HEK293 (cell line): ENCODE results near the gene XRCC6.

Source experiments
- HOXD13 ChIP-seq: sonication (generic); formaldehyde crosslinking; IDR thresholded peaks from 2 replicates; pipeline ENCODE4 v1.8.0; 2022; ENCODE audit warnings: missing genetic modification reagents, borderline replicate concordance
- KLF10 ChIP-seq: fragments of 450-650 bp; IDR thresholded peaks from 2 replicates; pipeline ENCODE4 v1.5.1; 2018; ENCODE audit warnings: missing biosample characterization, mild to moderate bottlenecking, missing genetic modification characterization
- SP7 ChIP-seq: fragments of 450-650 bp; formaldehyde crosslinking; IDR thresholded peaks from 2 replicates; pipeline ENCODE4 v1.5.1; 2016; ENCODE audit warnings: missing biosample characterization, missing genetic modification characterization
- ZBTB48 ChIP-seq: fragments of 450-650 bp; formaldehyde crosslinking; IDR thresholded peaks from 2 replicates; pipeline ENCODE4 v1.5.1; 2016; ENCODE audit warnings: missing biosample characterization, missing genetic modification characterization
- ZNF133 ChIP-seq: fragments of 450-650 bp; formaldehyde crosslinking; IDR thresholded peaks from 2 replicates; pipeline ENCODE4 v1.5.1; 2016; ENCODE audit warnings: missing biosample characterization, missing genetic modification characterization
- ZNF184 ChIP-seq: fragments of 450-650 bp; IDR thresholded peaks from 2 replicates; pipeline ENCODE4 v1.5.1; 2018; ENCODE audit warnings: missing biosample characterization, mild to moderate bottlenecking, missing genetic modification characterization
- ZNF2 ChIP-seq: fragments of 450-650 bp; formaldehyde crosslinking; IDR thresholded peaks from 2 replicates; pipeline ENCODE4 v1.5.1; 2016; ENCODE audit warnings: missing biosample characterization, missing genetic modification characterization
- ZNF221 ChIP-seq: fragments of 450-650 bp; formaldehyde crosslinking; IDR thresholded peaks from 2 replicates; pipeline ENCODE4 v1.5.1; 2017; ENCODE audit warnings: missing biosample characterization, missing genetic modification characterization, borderline replicate concordance
- ZNF292 ChIP-seq: fragments of 450-650 bp; formaldehyde crosslinking; IDR thresholded peaks from 2 replicates; pipeline ENCODE4 v1.5.1; 2016; ENCODE audit warnings: low read depth, missing biosample characterization, missing genetic modification characterization, borderline replicate concordance
- ZNF311 ChIP-seq: fragments of 450-650 bp; formaldehyde crosslinking; IDR thresholded peaks from 2 replicates; pipeline ENCODE4 v1.5.1; 2017; ENCODE audit warnings: missing biosample characterization, missing genetic modification characterization, borderline replicate concordance
- ZNF426 ChIP-seq: fragments of 450-650 bp; formaldehyde crosslinking; IDR thresholded peaks from 2 replicates; pipeline ENCODE4 v1.5.1; 2017; ENCODE audit warnings: missing biosample characterization, missing genetic modification characterization, mild to moderate bottlenecking, inconsistent platforms, moderate library complexity
- ZNF529 ChIP-seq: fragments of 450-650 bp; formaldehyde crosslinking; IDR thresholded peaks from 2 replicates; pipeline ENCODE4 v1.5.1; 2017; ENCODE audit warnings: missing genetic modification characterization, missing biosample characterization; ENCODE audit not compliant: insufficient replicate concordance
- ZNF561 ChIP-seq: fragments of 450-650 bp; IDR thresholded peaks from 2 replicates; pipeline ENCODE4 v1.5.1; 2018; ENCODE audit warnings: missing biosample characterization, missing genetic modification characterization, borderline replicate concordance
- ZNF621 ChIP-seq: fragments of 450-650 bp; formaldehyde crosslinking; IDR thresholded peaks from 2 replicates; pipeline ENCODE4 v1.5.1; 2017; ENCODE audit warnings: missing biosample characterization, missing genetic modification characterization
- ZNF626 ChIP-seq: fragments of 450-650 bp; sonication (Bioruptor Pico); formaldehyde crosslinking; IDR thresholded peaks from 2 replicates; pipeline ENCODE4 v1.5.1; 2018; ENCODE audit warnings: missing biosample characterization, missing genetic modification characterization, inconsistent platforms
- ZNF791 ChIP-seq: fragments of 450-650 bp; formaldehyde crosslinking; IDR thresholded peaks from 2 replicates; pipeline ENCODE4 v1.5.1; 2016; ENCODE audit warnings: missing biosample characterization, missing genetic modification characterization
- TF ChIP-seq, protein P1 (sequence below): sonication (generic); formaldehyde crosslinking; IDR thresholded peaks from 2 replicates; pipeline ENCODE4 v1.8.1; 2022; ENCODE audit warnings: mild to moderate bottlenecking, moderate library complexity, missing genetic modification reagents
- TF ChIP-seq, protein P2 (sequence below): fragments of 450-650 bp; formaldehyde crosslinking; conservative IDR thresholded peaks from 2 replicates; pipeline ENCODE4 v1.5.1; 2016; ENCODE audit warnings: low read depth, missing biosample characterization, missing genetic modification characterization
- TF ChIP-seq, protein P3 (sequence below): fragments of 450-650 bp; formaldehyde crosslinking; IDR thresholded peaks from 2 replicates; pipeline ENCODE4 v1.5.0; 2017; ENCODE audit warnings: missing biosample characterization, missing genetic modification characterization, borderline replicate concordance
- TF ChIP-seq, protein P4 (sequence below): fragments of 450-650 bp; IDR thresholded peaks from 2 replicates; pipeline ENCODE4 v1.5.1; 2018; ENCODE audit warnings: missing biosample characterization, mild to moderate bottlenecking, missing genetic modification characterization

Gene XRCC6

DNA sequence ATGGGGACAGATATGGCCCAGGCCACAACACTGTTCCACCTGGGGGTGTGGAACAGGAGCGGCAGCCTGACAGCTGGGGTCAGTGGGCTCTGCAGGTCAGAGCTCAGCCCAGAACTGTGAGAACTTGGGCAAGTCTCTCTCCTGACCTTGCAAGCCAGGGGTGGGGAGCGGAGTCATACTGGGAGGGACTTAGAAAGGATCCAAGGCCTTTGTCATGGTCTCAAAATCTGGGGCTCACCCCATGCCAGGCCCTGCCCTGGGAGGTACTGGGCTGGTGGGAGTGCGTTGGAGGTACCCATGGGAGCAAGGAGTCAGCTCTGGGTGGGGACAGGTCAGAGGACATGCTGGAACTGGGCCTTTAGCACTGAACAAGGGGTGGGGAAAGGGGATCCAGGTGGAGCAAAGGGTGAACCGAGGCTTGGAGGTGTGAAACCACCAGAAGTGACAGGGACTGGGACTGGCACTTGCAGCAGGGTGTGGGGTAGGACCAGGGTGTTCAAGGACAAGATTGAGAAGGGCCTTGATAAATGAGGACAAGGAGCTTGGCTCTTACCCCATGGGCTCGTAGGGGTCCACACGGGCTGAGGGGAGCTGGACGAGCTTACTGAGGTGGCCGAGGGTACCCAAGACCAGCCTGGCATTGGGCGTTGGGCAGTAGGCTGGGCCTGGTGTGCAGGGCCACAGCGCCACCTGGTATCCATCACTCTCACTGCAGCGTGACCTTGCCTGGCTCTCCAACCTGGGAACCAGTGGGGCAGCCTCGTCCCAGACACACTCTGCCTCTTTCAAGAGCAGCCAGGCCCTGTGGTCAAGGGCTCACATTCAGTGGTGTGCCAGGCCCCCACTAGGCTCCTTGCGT is 24.1 kb upstream of the XRCC6 start (continued):
- TF ChIP-seq SP7 (tag by site-specific recombination) (0 out of 2 replicates have a peak, but pooled peaks have one; percentile 29), HOXD13 (CRISPR knock-in tag) (no peak), ZNF529 (tag by site-specific recombination) (no peak), ZNF561 (tag by site-specific recombination) (no peak), ZNF621 (tag by site-specific recombination) (no peak), ZNF221 (tag by site-specific recombination) (no peak), ZNF2 (peak; percentile 99), ZNF426 (tag by site-specific recombination) (no peak), ZNF791 (no peak), ZNF626 (tag by site-specific recombination) (no peak), ZNF184 (tag by site-specific recombination) (no peak), ZBTB48 (tag by site-specific recombination) (no peak), ZNF292 (tag by site-specific recombination) (no peak), KLF10 (tag by site-specific recombination) (no peak), ZNF133 (tag by site-specific recombination) (no peak), ZNF311 (tag by site-specific recombination) (no peak)
- TF ChIP-seq, protein P1, sequence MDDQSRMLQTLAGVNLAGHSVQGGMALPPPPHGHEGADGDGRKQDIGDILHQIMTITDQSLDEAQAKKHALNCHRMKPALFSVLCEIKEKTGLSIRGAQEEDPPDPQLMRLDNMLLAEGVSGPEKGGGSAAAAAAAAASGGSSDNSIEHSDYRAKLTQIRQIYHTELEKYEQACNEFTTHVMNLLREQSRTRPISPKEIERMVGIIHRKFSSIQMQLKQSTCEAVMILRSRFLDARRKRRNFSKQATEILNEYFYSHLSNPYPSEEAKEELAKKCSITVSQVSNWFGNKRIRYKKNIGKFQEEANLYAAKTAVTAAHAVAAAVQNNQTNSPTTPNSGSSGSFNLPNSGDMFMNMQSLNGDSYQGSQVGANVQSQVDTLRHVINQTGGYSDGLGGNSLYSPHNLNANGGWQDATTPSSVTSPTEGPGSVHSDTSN (CRISPR knock-in tag): peak; percentile 78; the same call in 1 of the 2 replicates
- TF ChIP-seq, protein P2, sequence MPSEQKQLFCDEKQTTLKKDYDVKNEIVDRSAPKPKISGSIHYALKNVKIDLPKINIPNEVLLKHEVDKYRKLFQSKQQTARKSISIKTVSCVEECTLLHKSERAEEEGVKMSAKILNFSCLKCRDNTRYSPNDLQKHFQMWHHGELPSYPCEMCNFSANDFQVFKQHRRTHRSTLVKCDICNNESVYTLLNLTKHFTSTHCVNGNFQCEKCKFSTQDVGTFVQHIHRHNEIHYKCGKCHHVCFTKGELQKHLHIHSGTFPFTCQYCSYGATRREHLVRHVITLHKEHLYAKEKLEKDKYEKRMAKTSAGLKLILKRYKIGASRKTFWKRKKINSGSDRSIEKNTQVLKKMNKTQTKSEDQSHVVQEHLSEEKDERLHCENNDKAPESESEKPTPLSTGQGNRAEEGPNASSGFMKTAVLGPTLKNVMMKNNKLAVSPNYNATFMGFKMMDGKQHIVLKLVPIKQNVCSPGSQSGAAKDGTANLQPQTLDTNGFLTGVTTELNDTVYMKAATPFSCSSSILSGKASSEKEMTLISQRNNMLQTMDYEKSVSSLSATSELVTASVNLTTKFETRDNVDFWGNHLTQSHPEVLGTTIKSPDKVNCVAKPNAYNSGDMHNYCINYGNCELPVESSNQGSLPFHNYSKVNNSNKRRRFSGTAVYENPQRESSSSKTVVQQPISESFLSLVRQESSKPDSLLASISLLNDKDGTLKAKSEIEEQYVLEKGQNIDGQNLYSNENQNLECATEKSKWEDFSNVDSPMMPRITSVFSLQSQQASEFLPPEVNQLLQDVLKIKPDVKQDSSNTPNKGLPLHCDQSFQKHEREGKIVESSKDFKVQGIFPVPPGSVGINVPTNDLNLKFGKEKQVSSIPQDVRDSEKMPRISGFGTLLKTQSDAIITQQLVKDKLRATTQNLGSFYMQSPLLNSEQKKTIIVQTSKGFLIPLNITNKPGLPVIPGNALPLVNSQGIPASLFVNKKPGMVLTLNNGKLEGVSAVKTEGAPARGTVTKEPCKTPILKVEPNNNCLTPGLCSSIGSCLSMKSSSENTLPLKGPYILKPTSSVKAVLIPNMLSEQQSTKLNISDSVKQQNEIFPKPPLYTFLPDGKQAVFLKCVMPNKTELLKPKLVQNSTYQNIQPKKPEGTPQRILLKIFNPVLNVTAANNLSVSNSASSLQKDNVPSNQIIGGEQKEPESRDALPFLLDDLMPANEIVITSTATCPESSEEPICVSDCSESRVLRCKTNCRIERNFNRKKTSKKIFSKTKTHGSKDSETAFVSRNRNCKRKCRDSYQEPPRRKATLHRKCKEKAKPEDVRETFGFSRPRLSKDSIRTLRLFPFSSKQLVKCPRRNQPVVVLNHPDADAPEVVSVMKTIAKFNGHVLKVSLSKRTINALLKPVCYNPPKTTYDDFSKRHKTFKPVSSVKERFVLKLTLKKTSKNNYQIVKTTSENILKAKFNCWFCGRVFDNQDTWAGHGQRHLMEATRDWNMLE (tag by site-specific recombination): no peak
- TF ChIP-seq, protein P3, sequence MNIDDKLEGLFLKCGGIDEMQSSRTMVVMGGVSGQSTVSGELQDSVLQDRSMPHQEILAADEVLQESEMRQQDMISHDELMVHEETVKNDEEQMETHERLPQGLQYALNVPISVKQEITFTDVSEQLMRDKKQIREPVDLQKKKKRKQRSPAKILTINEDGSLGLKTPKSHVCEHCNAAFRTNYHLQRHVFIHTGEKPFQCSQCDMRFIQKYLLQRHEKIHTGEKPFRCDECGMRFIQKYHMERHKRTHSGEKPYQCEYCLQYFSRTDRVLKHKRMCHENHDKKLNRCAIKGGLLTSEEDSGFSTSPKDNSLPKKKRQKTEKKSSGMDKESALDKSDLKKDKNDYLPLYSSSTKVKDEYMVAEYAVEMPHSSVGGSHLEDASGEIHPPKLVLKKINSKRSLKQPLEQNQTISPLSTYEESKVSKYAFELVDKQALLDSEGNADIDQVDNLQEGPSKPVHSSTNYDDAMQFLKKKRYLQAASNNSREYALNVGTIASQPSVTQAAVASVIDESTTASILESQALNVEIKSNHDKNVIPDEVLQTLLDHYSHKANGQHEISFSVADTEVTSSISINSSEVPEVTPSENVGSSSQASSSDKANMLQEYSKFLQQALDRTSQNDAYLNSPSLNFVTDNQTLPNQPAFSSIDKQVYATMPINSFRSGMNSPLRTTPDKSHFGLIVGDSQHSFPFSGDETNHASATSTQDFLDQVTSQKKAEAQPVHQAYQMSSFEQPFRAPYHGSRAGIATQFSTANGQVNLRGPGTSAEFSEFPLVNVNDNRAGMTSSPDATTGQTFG (tag by site-specific recombination): no peak
- TF ChIP-seq, protein P4, sequence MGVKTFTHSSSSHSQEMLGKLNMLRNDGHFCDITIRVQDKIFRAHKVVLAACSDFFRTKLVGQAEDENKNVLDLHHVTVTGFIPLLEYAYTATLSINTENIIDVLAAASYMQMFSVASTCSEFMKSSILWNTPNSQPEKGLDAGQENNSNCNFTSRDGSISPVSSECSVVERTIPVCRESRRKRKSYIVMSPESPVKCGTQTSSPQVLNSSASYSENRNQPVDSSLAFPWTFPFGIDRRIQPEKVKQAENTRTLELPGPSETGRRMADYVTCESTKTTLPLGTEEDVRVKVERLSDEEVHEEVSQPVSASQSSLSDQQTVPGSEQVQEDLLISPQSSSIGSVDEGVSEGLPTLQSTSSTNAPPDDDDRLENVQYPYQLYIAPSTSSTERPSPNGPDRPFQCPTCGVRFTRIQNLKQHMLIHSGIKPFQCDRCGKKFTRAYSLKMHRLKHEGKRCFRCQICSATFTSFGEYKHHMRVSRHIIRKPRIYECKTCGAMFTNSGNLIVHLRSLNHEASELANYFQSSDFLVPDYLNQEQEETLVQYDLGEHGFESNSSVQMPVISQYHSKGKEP: no peak
- TF ChIP-seq, all 188 proteins: peak for 7
